Measurements from ENCODE around the gene ZFP69B. TPM values are rescaled to one million over a fixed set of nuclear protein-coding genes. Genes with fewer than 3 reads are reported as not detected.

The ZFP69B gene
- total and polyA plus RNA-seq, 2 donors (not counting 1 experiment from before 2014, with no cell fraction given) = 1.0 to 10.8 TPM

DNA sequence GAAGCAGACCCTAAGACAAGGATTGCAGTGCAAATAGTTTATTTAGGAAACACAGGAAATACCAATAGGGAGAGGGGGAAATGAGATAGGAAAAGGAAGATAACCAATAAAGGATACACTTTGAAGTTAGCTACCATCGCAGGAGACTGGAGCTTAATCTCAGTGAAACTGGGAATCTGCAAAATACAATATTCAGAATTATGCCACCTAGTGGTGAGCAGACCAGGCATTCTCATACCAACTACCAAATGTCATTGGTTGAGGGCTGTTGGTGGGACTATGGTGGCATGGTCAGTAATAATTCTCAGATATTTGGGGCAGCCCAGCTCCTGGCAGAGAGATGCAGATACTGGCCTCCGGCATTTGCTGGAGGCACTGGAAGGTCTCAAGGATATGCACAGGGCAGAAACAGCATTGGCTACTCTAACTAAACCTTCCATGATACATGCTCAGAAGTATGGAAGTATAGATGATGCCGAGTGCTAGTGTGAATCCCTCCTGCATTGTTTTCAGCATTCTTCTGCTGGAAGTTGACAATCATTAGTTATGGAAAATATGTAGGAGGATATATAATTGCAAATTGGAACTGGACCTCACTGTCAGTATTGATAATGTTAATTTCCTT lies 11.8 kb upstream of the ZFP69B start:
- Histone ChIP-seq H3K79me2 (ENCODE audit: control insufficient read depth, insufficient read depth, low read length) (no peaks in the 10 kb centered on the region), H3K27me3 (replicated peaks in 1 of 4; ENCODE audit: control extremely low read depth in 1 of 4, control insufficient read depth in 3 of 4, insufficient read depth in 4 of 4, low read length in 3 of 4) (no peaks in the 10 kb centered on the region), H3K4me3 (ENCODE audit: control extremely low read depth in 1 of 5, extremely low read depth in 1 of 5, insufficient read depth in 1 of 5, low read depth in 2 of 5, low read length in 4 of 5) (no peak overlapping the region), H3K4me1 (ENCODE audit: control insufficient read depth in 2 of 2, insufficient read depth in 2 of 2, low read length in 2 of 2) (no peaks in the 10 kb centered on the region), H3K36me3 (replicated peaks in 1 of 2; ENCODE audit: control extremely low read depth in 1 of 2, control insufficient read depth in 1 of 2, extremely low read depth in 1 of 2, insufficient read depth in 2 of 2, low read length in 1 of 2) (no peaks in the 10 kb centered on the region), H4K20me1 (ENCODE audit: control insufficient read depth, insufficient read depth, low read length, poor library complexity, severe bottlenecking) (no peaks in the 10 kb centered on the region), H2AFZ (ENCODE audit: insufficient read depth, low read depth, low read length, poor library complexity, severe bottlenecking) (no peak overlapping the region), H3K27ac (ENCODE audit: low read length in 2 of 2) (no peak overlapping the region), H3K9ac (ENCODE audit: low read length) (no peak overlapping the region), H3K9me3 (ENCODE audit: control extremely low read depth in 1 of 3, control insufficient read depth in 2 of 3, insufficient read depth in 1 of 3, low read length in 2 of 3) (peaks cover 0 to 2% (median 0%) of the 10 kb centered on the region in 3 donors), H3K4me2 (replicated peaks; ENCODE audit: low read depth, low read length, poor library complexity, severe bottlenecking) (no peak overlapping the region)
- CTCF ChIA-PET = interaction anchor here (0.6 to 7.3 kb wide), 31 partner anchors 8 to 360 kb away, joined by 3 to 80 read pairs (median 5); partner anchors contain the start of genes ZFP69B and ZNF684
- Mint-ChIP-seq H3K4me1 (peaks cover 2% of the 10 kb centered on the region), H3K4me3 (no peak overlapping the region), H3K27me3 (no peaks in the 10 kb centered on the region), H3K27ac (no peak overlapping the region), H3K9me3 (ENCODE audit: insufficient read depth) (no peaks in the 10 kb centered on the region)
- POLR2A ChIA-PET = no interaction called here
- intact Hi-C loops (cut with micrococcal nuclease) = loop anchor here (1.0 kb wide), 2 partner anchors 100 to 294 kb away; no protein-coding TSS in a partner anchor
- TF ChIP-seq, protein P1, sequence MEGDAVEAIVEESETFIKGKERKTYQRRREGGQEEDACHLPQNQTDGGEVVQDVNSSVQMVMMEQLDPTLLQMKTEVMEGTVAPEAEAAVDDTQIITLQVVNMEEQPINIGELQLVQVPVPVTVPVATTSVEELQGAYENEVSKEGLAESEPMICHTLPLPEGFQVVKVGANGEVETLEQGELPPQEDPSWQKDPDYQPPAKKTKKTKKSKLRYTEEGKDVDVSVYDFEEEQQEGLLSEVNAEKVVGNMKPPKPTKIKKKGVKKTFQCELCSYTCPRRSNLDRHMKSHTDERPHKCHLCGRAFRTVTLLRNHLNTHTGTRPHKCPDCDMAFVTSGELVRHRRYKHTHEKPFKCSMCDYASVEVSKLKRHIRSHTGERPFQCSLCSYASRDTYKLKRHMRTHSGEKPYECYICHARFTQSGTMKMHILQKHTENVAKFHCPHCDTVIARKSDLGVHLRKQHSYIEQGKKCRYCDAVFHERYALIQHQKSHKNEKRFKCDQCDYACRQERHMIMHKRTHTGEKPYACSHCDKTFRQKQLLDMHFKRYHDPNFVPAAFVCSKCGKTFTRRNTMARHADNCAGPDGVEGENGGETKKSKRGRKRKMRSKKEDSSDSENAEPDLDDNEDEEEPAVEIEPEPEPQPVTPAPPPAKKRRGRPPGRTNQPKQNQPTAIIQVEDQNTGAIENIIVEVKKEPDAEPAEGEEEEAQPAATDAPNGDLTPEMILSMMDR (IDR thresholded peaks at IDR 0.05) = peak; percentile 83
- no peak for TF ChIP-seq EZH2 (IDR thresholded peaks at IDR 0.05; ENCODE audit: borderline replicate concordance, insufficient read depth, low read depth, low read length, poor library complexity, severe bottlenecking)
- DNase-seq (peak; percentile 63), ATAC-seq (ENCODE audit: low read depth) (peak; percentile 64)
- 92% methylated on average over 2 of the region's 3 CpGs for WGBS (ENCODE audit: insufficient coverage)

DNA sequence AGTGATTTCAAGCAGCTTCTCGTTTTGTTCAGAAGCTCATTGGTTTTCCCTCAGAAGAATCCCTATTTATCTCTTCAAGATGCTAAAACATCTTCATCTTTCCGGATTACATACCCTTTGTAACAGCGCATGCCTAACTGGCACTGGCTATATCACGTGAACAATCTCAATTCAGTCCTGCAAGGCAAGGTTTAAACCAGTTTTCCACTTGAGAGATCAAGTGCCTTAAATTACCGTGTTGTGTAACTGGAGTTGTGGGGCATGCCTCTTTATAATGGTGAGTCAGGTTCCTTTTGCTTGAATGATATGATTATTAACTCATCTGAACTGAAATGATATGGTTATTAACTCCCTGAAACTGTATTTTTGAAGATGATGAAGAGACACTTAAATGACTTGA lies 11.0 kb upstream of the ZFP69B start:
- TF ChIP-seq, protein P1 (IDR thresholded peaks at IDR 0.05) = no peak
- TF ChIP-seq EZH2 (IDR thresholded peaks at IDR 0.05; ENCODE audit: borderline replicate concordance, insufficient read depth, low read depth, low read length, poor library complexity, severe bottlenecking) = no peak
- no peaks in the 10 kb centered on the region for H3K27me3 ChIP-seq (replicated peaks in 1 of 4; ENCODE audit: control extremely low read depth in 1 of 4, control insufficient read depth in 3 of 4, insufficient read depth in 4 of 4, low read length in 3 of 4)
- H3K9me3 Mint-ChIP-seq (ENCODE audit: insufficient read depth) = no peaks in the 10 kb centered on the region
- ChIA-PET CTCF (interaction anchor here (0.8 to 7.3 kb wide), 17 partner anchors 9 to 355 kb away, joined by 3 to 80 read pairs (median 5); partner anchors contain the start of gene ZNF684), POLR2A (no interaction called here)
- no peak overlapping the region for H2AFZ ChIP-seq (ENCODE audit: insufficient read depth, low read depth, low read length, poor library complexity, severe bottlenecking)
- WGBS (ENCODE audit: insufficient coverage) = 79% methylated on average over 3 of the region's 5 CpGs
- H3K9me3 ChIP-seq (ENCODE audit: control extremely low read depth in 1 of 3, control insufficient read depth in 2 of 3, insufficient read depth in 1 of 3, low read length in 2 of 3) = peaks cover 0 to 2% (median 0%) of the 10 kb centered on the region in 3 donors
- H3K79me2 ChIP-seq (ENCODE audit: control insufficient read depth, insufficient read depth, low read length) = no peaks in the 10 kb centered on the region
- no peaks in the 10 kb centered on the region for H3K4me1 ChIP-seq (ENCODE audit: control insufficient read depth in 2 of 2, insufficient read depth in 2 of 2, low read length in 2 of 2)
- H3K27ac Mint-ChIP-seq = no peak overlapping the region
- H4K20me1 ChIP-seq (ENCODE audit: control insufficient read depth, insufficient read depth, low read length, poor library complexity, severe bottlenecking) = no peaks in the 10 kb centered on the region
- no peaks in the 10 kb centered on the region for H3K27me3 Mint-ChIP-seq
- H3K9ac ChIP-seq (ENCODE audit: low read length) = no peak overlapping the region
- intact Hi-C loops (cut with micrococcal nuclease) = no loop called here
- H3K4me1 Mint-ChIP-seq = peaks cover 2% of the 10 kb centered on the region
- H3K27ac ChIP-seq (ENCODE audit: low read length in 2 of 2) = no peak overlapping the region
- no peak overlapping the region for H3K4me3 ChIP-seq (ENCODE audit: control extremely low read depth in 1 of 5, extremely low read depth in 1 of 5, insufficient read depth in 1 of 5, low read depth in 2 of 5, low read length in 4 of 5)
- H3K4me3 Mint-ChIP-seq = no peak overlapping the region
- ATAC-seq (ENCODE audit: low read depth) = no peak
- no peaks in the 10 kb centered on the region for H3K36me3 ChIP-seq (replicated peaks in 1 of 2; ENCODE audit: control extremely low read depth in 1 of 2, control insufficient read depth in 1 of 2, extremely low read depth in 1 of 2, insufficient read depth in 2 of 2, low read length in 1 of 2)
- H3K4me2 ChIP-seq (replicated peaks; ENCODE audit: low read depth, low read length, poor library complexity, severe bottlenecking) = no peak overlapping the region
- DNase-seq = no peak
